Superior temporal gyrus (tissue), 1 donor: ENCODE results near the gene NEK3.
A peak's percentile ranks its signal among the peaks of the same experiment; 100 is the strongest.
"Not testable (repeated sequence)": the region's sequence is repeated elsewhere in the genome, so short reads cannot be mapped to it uniquely, and the experiment has no call there.

Source experiments
- DNase-seq: peaks from one replicate; pipeline ENCODE4 v3.0.0-alpha.2; 2016; ENCODE audit errors: extremely low spot score

NEK3 gene

GRCh38 chr13:52170828-52171391 is 11.5 kb upstream of the NEK3 start:
- peak; percentile 76 for DNase-seq

DNA sequence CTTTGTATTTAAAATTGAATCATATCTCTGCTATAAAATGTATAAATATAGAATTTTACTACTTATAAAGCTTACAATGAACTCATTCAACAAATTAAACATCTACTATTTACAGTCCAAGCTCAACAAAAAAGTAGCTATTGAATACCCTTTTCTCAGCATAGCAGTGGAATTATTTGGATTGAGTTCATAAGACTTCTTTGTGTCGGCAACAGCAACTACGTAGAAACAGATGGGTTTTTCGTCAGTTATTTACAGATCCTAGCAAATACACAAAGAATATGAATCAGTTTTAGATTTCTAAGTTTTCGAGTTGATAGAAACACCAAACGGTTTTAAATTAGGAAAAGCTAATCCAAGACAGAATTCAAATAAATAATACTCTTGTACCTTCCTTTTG is 10.4 kb upstream of the NEK3 start:
- peak; percentile 73 for DNase-seq

DNA sequence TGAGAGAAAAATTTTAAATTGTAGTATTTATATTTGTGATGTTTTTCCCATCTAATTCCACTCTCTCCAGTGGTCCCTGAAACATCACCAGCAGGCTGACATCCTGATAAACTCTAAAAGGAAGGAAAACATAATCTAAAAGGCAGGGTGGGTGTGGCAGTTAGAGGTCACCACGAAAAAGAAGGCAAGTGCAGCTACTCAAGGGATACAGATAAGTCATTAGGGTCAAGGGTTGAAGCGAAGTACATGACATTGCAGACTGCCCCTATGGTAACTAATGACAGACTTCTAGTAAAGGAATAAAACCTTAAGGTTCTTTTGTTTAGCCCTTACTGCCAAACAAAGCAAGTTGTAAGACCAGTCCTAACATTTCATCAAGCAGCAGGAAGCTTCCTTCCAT is 6.0 kb upstream of the NEK3 start:
- no peak for DNase-seq

DNA sequence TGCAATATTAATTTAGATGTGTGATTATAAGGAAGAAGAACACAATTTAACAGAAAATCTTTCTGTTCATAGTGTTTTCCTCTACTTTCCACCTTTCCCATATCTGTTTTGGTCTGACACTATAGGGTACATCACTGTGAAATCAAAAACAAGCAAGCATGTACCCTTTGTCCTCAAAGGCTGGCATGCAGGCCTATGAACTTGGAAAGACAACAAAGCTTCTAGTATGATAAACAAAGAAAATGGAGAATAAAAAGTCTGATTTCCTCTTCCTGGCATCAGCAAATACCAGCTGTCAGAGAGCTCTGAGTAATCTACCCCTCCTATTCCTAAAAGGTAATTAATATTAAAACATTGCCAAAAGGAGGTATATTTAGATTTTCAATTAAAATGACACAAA is 5.6 kb upstream of the NEK3 start:
- peak; percentile 82 for DNase-seq

GRCh38 chr13:52163878-52164277 is 4.5 kb upstream of the NEK3 start:
- not testable (repeated sequence) for DNase-seq

- no peak for DNase-seq
Observed at GRCh38 chr13:52162279-52163101, 3.1 kb upstream of the NEK3 start.

DNA sequence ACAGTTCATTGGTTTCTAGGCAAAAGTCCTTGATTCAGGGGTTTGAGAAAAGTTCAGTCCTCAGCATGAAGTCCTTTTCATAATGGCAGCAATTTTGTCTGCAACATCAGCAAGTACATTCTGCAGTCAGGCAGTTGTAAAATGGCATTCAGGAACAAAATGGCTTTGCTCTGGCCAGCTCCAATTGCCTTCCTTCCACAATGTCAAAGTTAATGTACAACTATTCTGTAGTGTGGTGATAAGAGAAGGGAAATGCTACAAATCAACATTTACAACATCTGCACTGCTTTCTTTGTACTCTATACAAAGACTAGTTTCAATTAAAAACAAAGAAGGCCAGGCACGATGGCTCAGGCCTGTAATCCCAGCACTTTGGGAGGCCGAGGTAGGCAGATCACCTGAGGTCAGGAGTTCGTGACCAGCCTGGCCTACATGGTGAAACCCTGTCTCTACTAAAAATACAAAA is 1.8 kb upstream of the NEK3 start:
- no peak for DNase-seq

- no peak for DNase-seq
Observed at GRCh38 chr13:52160506-52160905, 1.1 kb upstream of the NEK3 start.

GRCh38 chr13:52160053-52160452 is 656 bp upstream of the NEK3 start:
- DNase-seq = no peak

- no peak for DNase-seq
Observed at GRCh38 chr13:52158629-52159158, 703 bp downstream of the NEK3 start.

DNA sequence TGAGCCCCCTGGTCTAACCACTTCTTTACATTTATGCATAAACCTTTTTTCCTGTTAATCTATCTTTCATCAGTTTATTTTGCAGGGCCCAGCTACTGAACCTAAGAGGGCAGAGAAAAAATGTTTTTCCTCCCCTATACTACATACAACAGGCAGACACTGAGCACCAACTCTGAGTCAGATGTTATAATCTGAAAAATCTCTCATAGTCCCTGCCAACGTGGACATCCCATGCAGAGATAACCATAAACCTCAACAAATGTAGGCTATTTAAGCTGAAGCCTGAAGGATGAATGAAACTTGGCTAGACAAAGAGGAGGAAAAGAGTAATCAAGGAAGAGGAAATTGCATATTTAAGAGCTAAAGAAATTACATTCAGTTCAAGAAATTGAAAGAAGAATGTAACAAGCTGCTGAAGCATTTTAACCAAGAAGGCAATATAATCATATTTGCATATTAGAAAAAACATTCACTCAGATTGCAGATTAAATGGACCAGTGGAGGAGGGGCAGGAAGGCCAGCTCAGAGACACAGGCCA is 2.6 kb downstream of the NEK3 start:
- DNase-seq = no peak

GRCh38 chr13:52155177-52155576 is 4.2 kb downstream of the NEK3 start:
- no peak for DNase-seq

GRCh38 chr13:52147225-52147624 is 12.2 kb downstream of the NEK3 start:
- DNase-seq = no peak

DNA sequence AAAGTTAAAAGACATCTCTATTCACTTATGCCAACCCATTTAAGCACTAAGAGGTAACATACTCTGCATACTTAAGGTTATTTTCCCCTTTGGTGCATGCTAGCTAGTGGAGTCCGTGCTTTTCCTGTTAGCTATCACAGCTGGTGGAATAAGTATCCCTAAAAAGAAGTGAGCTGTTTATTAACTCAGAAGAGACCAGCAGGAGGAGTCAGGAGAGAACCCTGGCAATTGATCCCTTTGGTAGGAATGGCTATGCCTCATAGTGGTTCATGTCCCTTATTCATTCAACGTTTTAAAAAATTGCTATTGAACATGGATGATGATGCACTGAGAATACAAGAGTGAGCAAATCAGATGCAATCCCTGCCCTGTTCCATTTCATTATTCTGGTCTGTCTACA is 18.1 kb downstream of the NEK3 start:
- DNase-seq = no peak

DNA sequence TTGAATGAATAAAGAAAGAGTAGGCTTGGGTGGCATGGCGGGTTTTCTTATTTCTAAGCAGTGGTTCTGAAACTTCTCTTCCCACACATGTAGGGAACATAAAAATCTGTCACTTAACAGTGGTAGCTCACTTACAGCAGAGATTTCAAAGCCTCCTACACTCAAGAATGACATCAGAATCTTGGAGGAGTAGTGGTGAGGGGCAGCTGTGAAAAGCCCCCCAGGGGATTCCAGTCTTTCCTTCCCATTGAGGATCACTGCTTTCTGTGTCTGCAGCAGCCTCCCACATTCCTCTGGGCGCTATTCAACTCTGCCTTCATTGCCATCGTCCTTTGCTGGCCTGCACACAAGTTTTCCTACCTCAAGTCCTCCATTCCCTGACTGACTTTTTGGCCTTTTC is 21.9 kb downstream of the NEK3 start:
- DNase-seq = no peak

DNA sequence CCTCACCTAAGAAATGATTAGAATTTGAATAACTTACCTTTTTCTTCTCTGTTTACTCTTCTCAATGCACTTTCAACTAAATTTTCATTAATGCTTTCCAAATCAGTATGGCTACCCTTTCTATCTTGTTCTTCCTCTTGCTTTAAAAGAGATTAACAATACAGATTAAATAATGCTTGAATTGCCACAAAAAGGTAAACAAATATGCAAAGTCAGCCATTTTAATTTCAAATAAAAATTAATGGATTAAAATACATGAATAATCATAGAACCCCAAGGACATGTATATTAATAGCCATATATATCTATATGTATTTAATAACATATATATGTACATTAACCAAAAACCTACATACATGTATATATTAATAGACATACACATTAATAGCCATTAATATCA is 22.6 kb downstream of the NEK3 start:
- no peak for DNase-seq

DNA sequence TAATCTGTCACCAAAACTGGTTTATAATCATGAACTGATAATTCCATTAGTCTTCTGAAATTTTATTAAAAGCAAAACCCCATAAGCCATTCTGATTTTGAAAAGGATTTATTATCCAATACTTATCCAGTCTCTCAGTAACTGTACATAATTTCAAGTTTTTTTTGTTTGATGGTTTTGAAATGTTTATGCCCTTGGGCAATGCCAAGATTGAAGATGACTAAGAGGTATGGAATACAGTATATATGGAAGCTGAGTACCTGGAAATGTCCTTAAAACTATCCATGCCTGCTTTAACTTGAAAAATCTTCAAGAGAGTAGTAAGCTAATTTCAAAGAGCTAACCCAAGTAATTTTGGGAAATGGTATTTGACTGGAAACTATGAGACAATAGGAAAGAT is 28.8 kb downstream of the NEK3 start:
- no peak for DNase-seq

DNA sequence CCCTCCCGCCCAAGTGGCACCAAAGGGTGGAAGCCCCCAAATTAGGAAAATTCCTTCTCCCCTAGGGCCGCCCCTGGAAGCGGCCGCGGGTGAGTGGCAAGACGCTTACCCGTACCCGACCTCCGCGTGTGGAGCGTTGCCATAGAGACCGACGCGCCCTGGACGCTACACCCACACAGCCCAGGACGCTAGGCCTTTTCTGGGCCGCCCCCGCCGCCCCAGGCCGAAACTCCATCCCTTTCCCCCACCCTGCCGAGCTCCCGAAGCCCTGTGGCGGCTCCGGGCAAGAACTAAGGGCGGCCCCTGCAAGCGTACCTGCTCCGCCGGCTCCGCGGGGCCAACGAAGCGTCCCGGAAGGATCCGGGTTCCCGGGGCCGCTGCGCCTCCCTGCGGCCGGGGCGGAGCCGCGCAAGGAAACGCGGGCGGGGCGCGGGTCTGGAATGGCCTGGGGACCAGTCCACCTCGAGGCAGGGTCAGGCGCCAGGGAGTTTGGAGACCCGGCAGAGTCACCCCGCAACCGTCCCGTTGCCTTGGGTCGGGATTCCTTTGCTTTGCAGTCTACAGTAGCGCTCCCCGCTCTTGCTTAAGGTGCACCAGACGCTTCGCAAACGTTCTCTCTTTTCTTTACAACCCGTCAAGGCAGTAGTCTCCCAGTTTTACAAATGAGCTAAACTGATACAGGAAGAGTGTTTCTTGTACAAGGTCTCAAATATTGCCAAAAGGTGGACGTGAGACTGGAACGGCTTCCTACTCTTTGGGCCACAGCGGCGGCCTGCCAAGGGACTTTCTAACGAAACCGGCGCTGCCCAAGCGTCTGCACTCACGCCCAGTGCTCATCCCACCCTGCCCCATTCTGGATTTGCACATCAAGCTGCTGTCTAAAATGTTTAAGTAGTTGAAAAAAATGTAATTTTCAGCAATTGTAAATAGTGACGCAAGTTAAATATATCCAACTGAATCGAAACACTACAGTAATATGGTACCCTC is 30.4 kb downstream of the NEK3 start, which contains the start of gene NEK5:
Gene NEK5, minus strand, starts transcription at position 360 of the 987 bp plus-strand sequence. CDS start 1,591 bp downstream, outside the sequence.
- peak; percentile 49 for DNase-seq

DNA sequence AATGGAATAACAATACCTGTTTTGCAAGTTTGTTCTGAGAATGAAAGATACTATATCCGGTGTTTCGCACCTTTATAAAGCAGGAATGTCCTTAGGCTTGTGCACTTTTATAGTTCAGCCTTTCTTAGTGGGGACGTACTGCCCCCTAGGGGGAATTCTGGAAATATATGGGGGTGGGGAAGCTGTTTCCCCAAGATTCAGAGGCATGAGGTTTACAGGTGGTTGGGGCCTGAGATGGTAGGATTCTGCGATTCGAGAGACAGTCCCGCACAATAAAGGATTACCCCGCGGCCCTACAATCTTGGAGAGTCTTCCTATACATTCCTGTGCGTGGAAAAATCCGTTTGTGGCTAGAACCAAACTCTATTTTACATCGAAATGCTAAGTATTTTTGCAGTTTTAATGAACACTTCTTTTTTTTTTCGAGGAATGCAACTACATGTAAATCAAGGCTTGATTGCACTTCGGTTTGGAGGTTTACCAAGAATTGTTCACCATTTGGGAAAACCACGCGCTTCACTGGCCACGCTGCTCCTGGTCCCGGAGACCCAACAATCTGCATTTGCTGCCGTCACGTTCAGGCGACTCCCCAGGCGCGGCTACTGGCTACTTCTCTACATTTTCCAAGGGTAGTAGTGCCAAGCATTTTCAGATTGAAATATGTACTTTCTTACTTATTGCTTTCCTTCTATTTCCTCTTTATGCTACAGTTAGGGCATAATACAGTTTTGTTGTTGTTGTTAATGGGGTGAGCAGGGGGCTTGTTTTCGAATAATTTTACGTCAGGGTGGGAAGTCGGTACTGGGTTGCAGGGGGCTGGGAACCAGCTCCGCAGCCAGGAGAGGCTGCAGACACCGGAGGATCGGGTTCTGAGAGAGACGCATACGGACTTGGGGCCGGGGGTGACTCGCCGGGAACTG is 31.4 kb downstream of the NEK3 start:
- DNase-seq = peak; percentile 87

GRCh38 chr13:52127378-52127777 is 32.0 kb downstream of the NEK3 start:
- no peak for DNase-seq
